SKM-1 (cell line): ENCODE data around the gene MSMP.

ENCODE experiments used
- DNase-seq: peaks from one replicate; lab custom pipeline; 2025; ENCODE audit not compliant: unreplicated experiment; lab: John Stamatoyannopoulos, UW

MSMP gene

DNA sequence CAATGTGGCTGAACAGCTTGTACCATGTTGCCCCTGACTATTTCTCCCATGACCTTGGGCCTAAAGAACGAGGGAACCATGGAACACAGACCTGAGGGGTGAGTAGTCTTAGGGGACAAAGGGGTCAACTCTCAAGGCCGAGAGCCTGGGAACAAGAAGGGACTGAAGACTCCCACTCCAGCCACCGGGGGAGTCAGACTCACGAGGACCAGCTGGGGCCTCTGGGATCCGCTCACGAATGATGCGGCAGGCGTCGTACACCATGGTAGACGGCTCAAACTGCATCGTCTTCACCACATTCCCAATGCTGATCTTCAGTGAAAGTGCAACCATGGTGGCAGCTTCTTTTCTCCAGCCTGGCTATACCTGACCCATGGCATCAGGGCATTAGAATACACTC lies 28.7 kb downstream of the MSMP start:
- DNase-seq: no peak

DNA sequence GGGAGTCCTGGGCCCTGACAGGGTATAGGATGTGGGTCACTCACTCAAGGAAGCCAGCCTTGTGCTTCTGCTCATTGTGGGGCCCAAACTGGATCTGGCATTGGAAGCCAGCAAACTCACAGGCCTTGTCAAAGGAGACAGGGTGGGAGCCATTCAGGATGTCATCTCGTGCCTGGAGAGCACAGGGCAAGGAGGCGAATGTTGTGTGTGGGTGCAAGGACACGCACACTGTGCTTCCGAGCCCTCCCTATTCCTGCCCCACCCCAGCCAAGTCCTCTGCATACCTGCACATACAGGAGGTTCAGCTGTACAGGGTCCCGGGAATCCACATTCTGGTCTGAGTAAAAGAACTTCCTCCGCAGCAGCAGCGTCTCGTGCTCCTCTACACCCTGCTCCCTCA lies 30.2 kb downstream of the MSMP start:
- no peak for DNase-seq

DNA sequence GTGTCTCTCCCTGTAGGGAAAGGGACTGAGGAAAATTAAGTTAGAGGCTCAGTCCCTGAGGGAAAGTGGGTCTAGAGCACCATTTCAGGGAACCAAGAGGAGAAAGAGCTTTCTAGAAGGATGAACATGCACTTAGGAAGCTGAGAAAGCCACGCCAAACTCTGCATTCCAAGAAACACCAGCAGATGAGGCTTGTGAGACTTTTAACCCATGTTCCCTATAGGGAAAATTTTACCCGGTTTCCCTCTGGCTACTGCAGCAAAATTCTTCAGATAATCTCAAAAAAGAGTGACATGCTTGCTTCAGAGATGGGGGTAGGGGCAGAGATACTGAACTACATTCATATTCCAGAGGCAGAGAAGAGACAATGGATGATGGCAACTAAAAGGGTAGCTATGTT lies 30.6 kb downstream of the MSMP start:
- no peak for DNase-seq

DNA sequence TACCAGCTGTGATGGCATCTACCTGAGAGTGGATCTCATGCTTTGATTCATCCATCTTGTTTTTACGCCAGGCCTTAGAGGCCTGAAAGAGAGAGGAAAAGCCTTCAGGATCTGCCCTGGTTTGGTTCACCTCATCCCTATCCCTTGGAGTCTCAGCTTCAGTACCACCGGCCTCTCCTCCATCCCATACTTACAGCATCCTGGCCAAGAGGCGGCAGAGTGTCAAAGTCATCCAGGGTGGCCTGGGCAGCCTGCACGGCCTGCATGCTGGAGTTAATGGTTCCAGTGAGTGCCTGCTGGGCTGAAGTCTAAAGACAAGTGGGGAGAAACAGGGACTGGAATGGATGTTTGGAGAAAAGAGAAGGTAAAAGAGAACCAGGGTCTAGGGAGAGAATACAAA lies 34.5 kb downstream of the MSMP start:
- no peak for DNase-seq

DNA sequence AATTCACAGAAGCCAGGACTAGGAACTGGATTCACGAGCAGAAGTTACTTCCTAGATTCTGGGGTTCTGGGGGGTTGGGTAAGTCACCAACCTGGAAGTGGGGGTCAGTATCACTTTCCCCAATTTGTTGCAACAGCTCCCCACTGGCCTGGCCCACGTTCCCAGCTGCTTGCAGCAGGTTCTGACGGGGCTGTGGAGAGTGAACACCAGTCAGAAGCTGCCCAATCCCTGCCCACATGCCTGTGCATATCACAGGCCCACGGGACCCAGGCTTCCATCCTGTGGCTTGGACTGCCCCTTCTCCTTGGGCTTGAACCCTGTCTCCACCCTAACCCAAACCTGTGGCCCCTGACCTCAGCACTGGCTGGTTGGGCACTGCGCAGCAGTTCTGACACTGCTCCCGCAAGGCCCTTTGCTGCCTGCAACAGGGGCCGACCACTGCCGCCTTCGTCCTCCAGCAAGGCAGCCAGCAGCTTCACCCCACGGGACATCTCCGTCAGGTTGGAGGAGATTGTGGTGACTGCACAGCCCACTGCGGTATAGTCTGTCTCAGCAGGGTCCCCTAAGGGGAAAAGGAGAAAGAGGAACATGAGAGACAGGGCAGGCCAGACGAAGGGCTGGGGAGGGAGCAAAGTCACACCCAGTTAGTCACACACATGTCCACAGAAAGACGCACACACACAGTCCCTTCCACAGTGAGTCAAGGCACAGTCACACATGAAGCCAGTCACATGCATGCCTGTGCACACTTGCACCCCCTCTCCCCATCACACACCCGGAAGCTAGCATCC lies 35.2 kb downstream of the MSMP start:
- DNase-seq: no peak

DNA sequence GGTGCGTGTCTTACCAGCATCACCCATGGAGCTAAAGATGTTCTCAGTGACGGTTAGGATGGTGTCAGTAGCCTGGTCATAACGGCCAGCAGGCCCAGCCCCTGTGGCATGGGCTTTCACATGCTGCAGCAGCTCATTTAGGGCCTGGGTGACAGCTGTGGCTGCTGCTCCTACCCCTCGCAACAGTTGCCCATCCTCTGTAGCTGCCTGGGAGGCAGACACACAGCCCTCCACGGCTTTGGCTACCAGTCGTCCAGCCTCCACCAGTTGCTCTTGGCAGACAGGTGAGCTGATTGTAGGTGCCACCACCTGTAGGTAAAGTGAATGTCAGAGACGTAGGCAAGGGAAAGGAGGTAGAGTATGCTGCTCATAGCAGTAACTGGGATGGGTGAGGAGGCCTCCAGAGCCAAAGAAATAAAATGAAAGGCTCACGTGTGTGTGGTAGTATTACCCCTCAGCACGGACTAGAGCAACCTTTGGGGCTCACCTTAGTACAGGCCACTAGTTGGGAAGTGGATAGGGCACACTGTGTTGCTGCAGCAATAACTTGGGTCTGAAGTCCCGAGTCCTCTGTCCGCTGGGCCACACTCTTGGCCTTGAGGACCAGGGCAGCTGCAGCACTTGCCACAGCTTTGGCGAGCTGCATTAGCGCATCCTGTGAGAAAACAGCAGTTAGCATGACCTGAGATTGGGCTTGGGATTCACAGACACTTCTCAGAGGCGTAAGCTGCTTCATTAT lies 36.8 kb downstream of the MSMP start:
- no peak for DNase-seq

DNA sequence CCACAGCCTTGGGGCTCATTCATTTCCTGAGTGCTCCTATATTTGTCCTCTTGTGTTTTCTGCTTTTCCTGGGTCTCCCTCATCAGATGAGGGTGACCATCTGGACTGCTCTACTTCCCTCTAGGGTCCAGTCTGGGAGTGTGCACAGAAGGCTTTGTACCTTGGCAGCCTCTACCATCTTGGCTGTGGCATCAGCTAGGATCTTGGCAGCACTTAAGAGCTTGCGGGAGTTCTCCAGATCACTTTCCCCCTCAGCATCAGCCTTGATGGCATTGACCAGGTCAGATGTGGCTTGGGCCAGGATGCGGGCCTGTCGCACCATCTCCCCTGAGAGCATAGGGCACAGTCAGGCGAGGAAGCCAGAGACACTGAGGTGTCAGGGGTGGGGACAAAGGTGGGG lies 37.8 kb downstream of the MSMP start:
- no peak for DNase-seq

DNA sequence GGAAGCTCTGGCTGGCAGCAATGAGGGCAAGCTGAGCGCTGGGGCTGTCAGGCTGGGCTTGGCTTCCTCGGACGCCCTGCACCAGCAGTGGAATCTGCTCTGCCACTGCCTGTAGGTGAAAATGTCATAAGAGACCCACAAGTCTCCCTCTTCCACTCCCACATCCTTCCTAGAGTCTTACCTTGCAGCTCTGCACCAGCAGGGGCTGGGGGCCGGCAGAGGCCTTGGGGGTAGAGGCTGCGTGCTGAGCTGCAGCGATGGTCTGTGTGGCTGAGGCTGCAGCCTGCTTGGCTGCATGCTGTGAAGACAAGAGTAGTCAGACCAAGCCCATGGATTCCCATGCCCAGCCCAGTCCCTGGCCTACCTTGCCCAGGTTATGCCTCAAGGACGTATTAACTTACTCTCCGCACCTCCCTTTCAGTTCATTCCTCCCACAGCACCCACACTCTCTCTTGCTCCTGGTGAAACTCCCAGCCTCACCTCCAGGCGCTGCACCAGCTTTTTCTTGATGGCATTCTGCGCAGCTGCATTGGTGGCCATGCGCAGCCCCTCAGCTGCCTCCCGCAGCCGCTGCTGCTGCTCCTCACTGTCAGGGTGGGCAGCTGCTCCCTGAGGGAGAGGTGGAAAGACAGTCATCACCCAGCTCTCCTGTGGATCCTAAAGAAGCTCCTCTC lies 39.4 kb downstream of the MSMP start:
- no peak for DNase-seq

DNA sequence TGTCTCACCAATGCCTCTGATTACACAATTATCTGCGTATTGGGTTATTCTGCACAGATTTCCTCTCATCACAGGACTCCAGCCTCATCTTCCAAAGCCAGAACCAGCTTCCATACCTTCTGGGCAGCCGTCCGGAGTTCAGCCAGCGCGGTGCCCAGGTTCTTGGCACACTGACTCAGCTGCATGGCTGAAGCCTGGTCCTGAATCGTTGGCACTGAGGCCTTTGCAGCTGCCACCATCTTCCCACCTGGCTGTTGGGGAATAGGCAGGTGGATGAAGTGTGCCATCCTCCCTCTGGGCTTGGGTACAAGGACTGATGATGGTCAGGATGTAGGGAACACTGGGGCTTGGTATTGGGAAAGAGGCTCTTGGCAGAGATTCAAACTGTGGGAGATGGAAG lies 40.0 kb downstream of the MSMP start:
- no peak for DNase-seq

DNA sequence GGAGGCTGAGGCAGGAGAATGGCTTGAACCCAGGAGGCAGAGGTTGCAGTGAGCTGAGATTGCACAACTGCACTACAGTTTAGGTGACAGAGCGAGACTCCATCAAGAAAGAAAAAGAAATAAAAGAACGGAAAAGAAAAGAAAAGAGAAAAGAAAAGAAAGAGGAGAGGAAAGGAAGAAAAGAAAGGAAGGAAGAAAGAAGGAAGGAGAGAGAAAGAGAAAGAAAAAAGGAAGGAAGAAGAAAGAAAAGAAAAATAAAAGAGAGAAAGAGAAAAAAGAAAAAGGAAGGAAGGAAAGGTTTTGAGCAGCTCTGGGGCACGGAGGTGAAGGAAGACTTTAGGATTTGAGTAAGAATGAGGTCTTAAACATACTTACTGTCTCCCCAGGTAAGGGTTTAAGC lies 40.5 kb downstream of the MSMP start:
- DNase-seq: no peak

DNA sequence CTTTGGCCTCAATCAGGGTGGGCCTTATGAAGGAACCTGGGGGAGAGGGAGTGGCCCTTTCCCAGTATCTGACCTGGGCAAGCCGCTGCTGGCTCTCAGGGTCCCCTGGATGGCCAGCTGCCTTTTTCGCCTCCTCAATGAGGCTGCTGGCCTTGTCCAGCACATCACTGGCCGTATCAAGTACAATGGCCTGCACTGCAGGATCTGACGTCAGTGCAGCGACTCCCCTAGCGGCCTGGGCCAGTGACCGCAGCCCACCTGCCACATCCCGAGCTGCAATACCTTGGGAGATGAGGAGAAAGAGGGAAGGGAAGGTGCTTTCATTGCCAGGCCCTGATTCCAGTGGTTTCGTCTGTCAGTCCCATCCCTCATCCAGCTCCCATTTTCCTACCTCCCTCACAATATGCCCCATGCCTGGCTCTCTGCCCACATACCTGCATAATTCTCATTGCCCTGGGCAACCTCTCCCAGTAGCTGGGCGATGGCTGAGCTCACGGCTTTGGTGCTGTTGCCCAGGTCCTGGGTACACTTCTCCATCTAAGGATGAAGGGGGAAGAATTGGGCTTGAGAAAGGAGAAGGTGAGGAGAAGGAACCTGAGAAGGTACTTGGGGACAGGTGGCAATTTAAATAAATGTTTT lies 41.2 kb downstream of the MSMP start:
- no peak for DNase-seq

DNA sequence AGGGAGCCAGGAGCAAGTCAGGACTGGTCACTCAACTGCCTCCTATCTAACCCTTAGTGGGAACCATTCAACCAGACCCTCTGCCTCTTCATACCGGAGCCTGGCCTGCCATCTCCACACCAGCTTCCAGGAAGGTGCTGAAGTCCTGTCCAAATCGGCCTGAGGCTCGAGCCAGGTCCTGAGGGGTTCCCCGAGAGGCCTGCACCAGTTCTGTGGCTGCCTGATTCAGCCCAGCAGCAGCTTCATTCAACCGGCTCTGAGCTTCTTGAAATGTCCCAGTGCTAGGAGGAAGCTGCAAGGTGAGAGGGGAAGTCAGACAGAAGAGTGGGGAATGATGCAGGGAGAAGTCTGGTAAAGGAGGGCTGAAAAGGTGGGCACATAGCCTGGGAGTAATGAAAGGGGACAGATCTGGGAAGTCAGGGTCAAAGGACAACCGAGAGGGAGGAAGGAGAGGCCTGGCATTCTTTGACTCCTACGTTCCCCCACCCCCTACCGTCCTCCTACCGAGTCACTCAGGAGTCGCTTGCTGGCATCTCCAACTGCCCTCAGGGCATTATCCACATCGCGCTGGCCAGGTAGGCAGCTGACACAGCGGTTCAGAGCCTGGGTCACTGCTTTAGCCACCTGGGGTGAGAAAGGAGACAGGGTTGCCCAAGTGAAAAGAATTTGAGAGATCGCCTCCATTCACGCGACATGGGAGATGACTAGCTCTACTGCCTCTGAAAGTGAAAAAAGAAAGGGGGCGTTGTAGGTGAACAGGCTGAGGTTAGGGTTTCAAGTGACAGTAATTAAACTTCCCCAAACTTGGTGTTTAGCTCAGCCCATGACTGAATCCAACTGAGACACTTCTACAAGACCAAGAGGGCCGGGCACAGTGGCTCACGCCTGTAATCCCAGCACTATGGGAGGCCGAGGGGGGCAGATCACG lies 42.3 kb downstream of the MSMP start:
- no peak for DNase-seq

DNA sequence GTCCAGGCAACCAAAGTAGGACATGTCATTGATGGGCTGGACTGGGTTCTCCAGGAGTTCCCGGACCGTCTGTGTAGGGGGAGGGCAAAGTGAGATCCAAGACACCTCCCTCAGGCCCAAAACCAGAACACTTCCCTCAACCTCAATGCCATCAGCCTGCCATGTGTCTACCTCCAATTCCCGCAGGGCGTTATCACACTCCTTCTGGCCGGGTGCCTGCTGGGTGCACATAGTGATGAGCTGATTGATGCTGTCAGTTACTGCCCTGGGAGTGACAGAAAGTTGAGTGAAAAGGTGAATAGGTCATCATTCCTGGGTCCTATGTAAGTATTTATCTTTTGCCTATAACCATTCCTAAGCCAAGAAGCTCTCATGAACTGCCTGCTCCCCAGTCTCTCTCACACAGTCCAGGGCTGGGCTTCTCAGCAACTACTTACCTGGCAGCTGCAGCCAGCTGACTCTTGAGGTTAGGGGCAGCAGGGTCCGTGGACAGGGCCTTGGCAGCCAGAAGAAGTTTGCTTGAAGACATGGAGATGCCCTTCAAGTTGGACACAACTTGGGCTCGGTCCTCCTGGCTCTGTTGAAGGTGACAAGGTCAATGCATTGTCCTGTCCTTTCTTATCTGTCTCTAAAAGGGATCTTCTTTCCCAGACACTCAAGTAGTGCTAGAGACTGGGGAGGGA lies 43.1 kb downstream of the MSMP start:
- no peak for DNase-seq

DNA sequence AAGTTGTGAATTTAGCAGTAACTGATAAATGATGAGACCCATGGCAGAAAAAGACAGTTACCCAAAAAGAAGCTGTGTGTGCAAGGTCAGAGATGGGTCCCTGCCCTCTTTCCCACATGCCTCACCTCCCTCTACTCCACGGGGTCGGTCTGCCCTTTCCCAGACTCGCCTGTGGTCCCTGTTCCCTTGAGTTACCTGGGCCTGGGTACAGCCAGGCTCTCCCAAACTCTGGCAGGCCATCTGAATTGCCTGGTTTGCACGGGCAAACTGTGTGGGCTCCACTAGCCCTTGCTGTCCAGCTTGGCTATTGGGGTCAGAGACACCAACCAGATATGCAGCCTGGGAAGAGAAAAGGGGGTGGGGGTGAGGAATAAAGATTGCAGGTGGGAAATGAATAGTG lies 45.9 kb downstream of the MSMP start:
- DNase-seq: no peak

DNA sequence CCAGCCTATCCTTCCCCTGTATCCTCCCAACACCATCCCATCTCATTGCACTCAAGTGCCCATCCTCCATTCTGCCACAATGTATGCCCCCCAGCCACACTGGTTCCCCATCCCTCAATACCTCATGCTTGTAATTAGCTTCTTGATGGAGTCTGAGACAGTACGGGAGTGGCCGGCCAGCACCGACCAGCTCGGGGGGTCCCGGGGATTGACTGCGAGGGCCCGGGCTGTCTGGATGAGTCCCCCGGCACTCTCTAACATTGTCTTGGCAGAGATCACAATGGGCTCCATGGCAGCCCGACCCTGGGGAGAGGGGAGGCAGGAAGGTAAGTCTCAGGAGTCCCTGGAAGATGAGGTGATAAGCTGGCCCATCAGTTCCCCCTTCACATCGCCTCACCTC lies 47.1 kb downstream of the MSMP start:
- DNase-seq: no peak

DNA sequence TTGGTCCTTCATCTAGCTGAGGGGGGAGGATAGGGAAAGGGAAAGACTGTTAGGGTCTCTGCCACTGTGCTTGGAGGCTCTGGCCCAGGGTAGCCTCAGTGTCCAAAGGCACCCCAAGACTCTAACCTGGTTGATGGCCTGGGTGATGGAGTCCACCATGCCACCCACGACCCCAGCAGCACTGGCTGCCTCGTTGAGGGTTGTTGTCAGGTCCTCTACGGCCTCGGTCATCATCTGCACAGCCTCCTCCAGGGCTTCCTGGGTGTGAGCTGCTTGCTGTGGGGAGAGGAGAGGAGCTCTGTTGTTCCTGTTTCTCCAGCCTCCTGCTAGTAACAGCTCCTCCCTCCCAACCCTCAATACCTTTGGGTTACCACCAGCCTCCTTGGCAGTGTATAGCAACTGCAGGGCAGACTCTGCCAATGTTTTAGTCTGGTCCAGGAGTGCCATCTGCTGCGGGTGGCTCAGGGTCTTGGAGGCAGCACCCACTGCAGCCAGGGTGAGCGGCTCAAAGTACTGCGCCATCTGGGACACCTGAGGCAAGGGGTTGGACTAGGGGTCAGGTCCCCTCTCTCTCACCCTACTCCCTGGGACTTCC lies 48.1 kb downstream of the MSMP start:
- no peak for DNase-seq

DNA sequence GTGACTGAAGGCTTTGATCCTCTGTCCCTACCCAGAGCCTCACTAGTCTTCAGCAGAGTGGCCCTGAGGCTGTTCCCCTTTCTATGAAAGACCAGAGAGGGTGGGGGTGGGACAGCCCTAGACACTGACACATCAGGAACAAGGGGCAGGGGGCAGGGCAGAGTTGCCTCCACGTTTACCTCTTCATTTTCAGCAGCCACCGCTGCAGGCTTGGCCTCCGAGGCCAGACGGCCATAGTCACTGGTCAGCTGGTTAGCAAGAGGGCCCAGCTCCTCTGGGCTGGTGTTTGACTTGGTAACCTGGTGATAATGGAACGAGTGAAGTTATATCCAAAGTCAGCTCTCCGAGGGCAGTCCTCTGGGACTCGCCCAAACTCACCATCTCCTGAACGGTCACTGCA lies 48.7 kb downstream of the MSMP start:
- DNase-seq: no peak

DNA sequence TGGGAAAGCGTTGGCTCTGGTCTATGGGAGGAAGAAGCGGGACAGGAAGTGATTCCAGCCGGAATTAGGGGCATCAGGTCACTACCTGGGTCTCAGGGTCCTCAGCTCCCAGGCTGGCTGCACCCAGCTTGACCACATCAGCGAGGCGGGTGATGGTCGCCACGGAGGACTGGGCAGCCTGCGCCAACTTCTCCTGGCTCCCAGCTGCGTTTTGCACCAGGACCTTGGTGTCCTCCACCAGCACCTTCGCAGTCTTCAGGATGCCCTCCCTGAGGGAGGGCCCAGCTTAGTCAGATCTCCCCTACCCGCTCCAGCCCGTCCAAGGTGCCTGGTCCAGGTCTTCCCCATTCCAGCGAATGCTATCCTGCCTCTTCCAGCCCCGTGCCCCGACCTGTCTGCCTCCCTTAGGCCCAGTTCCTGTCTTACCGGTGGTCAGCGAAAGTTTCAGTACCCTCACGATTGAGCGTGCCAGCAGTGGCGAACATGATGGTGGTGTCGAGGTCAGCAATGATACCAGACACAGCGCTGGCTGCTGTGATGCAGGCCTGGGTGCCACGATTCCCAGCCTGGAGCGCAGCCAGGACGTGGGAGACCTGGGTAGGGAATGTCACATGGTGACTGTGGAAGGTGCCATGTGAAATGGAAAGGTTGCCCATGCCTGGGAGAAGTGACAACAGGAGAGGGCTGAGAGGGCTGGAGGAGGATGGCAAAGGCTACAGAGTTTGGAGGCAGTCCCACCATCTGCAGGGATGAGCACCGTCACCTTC lies 50.0 kb downstream of the MSMP start:
- DNase-seq: no peak
